ENCODE measurements around the gene PANK2. TPM values are rescaled to one million over a fixed set of nuclear protein-coding genes. Genes with fewer than 3 reads are reported as not detected.

The PANK2 gene
- total and polyA plus RNA-seq, 10 of the 15 experiments (the other 5 are each of a cell fraction or from before 2014, with no cell fraction given), result 13.2 to 43.4 (median 33.3) TPM

DNA sequence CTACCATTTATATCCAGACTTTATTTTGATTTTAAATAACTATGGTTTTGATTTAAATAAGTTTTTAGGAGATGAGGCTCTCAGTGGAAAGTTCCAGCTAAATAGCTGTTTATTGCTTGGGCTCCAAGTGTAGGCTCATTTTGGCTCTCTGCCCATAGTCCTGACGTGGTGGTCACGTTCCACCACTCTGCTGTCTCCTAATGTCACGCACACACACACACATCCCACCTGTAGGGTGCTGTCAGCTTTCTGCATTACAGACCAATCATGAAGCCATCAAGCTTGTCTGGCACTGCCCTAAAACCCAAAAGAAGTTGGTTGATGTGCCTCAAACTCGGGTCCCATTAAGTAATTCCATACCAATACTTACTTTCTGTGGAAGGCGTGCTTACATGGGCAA, 45.4 kb downstream of the PANK2 start:
- CTCF ChIA-PET, result interaction anchor here (1.4 to 1.7 kb wide), 3 partner anchors 12 to 150 kb away, joined by 3 to 5 read pairs (median 3); no protein-coding TSS in a partner anchor

More for the DNA sequence above, 45.4 kb downstream of the PANK2 start:
- H3K9ac ChIP-seq (ENCODE audit: control insufficient read depth, insufficient read depth, low read length), result no peak overlapping the region
- no peak overlapping the region for H3K27ac ChIP-seq (ENCODE audit: control insufficient read depth, insufficient read depth)
- no peak overlapping the region for H2AFZ ChIP-seq (ENCODE audit: control insufficient read depth, low read depth, low read length)
- no peaks in the 10 kb centered on the region for H3K36me3 ChIP-seq (ENCODE audit: control insufficient read depth in 2 of 2, insufficient read depth in 2 of 2, low read length in 1 of 2)
- ChIA-PET SMC1A (ENCODE audit: uncharacterized antibody, unreplicated experiment) (interaction anchor here (1.0 to 1.5 kb wide), 3 partner anchors 12 to 27 kb away, joined by 3 read pairs; no protein-coding TSS in a partner anchor), RAD21 (ENCODE audit: unreplicated experiment) (no interaction called here), POLR2A (no interaction called here)
- DNase-seq (ENCODE audit: low read depth, low spot score), result no peak
- H3K4me3 ChIP-seq, result no peak overlapping the region
- intact Hi-C loops (cut with micrococcal nuclease; ENCODE audit: unreplicated experiment), result no loop called here
- in situ Hi-C loops (cut with MboI), result no loop called here
- FAIRE-seq, result no peak
- H3K9me3 ChIP-seq (replicated peaks; ENCODE audit: control insufficient read depth, insufficient read depth, low read length), result no peaks in the 10 kb centered on the region; the same call in 2 of the 3 replicates
- H3K4me1 ChIP-seq (ENCODE audit: control insufficient read depth, insufficient read depth, low read length), result peaks cover 12% of the 10 kb centered on the region
- WGBS (ENCODE audit: insufficient coverage, insufficient replicate concordance, low lambda C conversion rate, missing lambda C conversion rate), result 84% methylated on average over 5 of the region's 5 CpGs
- no peak for TF ChIP-seq CHD4 (IDR thresholded peaks at IDR 0.05)
- no peak for TF ChIP-seq SREBF2 (IDR thresholded peaks at IDR 0.05; ENCODE audit: low read length)
- no peak for TF ChIP-seq STAT1 (conservative IDR thresholded peaks at IDR 0.05)
- TF ChIP-seq ZNF207 (IDR thresholded peaks at IDR 0.05; ENCODE audit: borderline replicate concordance), result no peak
- TF ChIP-seq, protein P1, sequence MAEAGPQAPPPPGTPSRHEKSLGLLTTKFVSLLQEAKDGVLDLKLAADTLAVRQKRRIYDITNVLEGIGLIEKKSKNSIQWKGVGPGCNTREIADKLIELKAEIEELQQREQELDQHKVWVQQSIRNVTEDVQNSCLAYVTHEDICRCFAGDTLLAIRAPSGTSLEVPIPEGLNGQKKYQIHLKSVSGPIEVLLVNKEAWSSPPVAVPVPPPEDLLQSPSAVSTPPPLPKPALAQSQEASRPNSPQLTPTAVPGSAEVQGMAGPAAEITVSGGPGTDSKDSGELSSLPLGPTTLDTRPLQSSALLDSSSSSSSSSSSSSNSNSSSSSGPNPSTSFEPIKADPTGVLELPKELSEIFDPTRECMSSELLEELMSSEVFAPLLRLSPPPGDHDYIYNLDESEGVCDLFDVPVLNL (IDR thresholded peaks at IDR 0.05; ENCODE audit: low read depth, low read length), result no peak
- no peak for TF ChIP-seq IRF4 (IDR thresholded peaks at IDR 0.05; ENCODE audit: low read depth, low read length)
- no peak for TF ChIP-seq ZSCAN29 (IDR thresholded peaks at IDR 0.05)
- TF ChIP-seq, protein P2, sequence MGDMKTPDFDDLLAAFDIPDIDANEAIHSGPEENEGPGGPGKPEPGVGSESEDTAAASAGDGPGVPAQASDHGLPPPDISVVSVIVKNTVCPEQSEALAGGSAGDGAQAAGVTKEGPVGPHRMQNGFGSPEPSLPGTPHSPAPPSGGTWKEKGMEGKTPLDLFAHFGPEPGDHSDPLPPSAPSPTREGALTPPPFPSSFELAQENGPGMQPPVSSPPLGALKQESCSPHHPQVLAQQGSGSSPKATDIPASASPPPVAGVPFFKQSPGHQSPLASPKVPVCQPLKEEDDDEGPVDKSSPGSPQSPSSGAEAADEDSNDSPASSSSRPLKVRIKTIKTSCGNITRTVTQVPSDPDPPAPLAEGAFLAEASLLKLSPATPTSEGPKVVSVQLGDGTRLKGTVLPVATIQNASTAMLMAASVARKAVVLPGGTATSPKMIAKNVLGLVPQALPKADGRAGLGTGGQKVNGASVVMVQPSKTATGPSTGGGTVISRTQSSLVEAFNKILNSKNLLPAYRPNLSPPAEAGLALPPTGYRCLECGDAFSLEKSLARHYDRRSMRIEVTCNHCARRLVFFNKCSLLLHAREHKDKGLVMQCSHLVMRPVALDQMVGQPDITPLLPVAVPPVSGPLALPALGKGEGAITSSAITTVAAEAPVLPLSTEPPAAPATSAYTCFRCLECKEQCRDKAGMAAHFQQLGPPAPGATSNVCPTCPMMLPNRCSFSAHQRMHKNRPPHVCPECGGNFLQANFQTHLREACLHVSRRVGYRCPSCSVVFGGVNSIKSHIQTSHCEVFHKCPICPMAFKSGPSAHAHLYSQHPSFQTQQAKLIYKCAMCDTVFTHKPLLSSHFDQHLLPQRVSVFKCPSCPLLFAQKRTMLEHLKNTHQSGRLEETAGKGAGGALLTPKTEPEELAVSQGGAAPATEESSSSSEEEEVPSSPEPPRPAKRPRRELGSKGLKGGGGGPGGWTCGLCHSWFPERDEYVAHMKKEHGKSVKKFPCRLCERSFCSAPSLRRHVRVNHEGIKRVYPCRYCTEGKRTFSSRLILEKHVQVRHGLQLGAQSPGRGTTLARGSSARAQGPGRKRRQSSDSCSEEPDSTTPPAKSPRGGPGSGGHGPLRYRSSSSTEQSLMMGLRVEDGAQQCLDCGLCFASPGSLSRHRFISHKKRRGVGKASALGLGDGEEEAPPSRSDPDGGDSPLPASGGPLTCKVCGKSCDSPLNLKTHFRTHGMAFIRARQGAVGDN (IDR thresholded peaks at IDR 0.05), result no peak
- TF ChIP-seq, protein P3, sequence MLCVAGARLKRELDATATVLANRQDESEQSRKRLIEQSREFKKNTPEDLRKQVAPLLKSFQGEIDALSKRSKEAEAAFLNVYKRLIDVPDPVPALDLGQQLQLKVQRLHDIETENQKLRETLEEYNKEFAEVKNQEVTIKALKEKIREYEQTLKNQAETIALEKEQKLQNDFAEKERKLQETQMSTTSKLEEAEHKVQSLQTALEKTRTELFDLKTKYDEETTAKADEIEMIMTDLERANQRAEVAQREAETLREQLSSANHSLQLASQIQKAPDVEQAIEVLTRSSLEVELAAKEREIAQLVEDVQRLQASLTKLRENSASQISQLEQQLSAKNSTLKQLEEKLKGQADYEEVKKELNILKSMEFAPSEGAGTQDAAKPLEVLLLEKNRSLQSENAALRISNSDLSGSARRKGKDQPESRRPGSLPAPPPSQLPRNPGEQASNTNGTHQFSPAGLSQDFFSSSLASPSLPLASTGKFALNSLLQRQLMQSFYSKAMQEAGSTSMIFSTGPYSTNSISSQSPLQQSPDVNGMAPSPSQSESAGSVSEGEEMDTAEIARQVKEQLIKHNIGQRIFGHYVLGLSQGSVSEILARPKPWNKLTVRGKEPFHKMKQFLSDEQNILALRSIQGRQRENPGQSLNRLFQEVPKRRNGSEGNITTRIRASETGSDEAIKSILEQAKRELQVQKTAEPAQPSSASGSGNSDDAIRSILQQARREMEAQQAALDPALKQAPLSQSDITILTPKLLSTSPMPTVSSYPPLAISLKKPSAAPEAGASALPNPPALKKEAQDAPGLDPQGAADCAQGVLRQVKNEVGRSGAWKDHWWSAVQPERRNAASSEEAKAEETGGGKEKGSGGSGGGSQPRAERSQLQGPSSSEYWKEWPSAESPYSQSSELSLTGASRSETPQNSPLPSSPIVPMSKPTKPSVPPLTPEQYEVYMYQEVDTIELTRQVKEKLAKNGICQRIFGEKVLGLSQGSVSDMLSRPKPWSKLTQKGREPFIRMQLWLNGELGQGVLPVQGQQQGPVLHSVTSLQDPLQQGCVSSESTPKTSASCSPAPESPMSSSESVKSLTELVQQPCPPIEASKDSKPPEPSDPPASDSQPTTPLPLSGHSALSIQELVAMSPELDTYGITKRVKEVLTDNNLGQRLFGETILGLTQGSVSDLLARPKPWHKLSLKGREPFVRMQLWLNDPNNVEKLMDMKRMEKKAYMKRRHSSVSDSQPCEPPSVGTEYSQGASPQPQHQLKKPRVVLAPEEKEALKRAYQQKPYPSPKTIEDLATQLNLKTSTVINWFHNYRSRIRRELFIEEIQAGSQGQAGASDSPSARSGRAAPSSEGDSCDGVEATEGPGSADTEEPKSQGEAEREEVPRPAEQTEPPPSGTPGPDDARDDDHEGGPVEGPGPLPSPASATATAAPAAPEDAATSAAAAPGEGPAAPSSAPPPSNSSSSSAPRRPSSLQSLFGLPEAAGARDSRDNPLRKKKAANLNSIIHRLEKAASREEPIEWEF (IDR thresholded peaks at IDR 0.05; ENCODE audit: insufficient replicate concordance, low read depth, low read length), result no peak
- TF ChIP-seq MYB (IDR thresholded peaks at IDR 0.05; ENCODE audit: borderline replicate concordance, low read depth, low read length), result no peak
- no peak for TF ChIP-seq ASH2L (IDR thresholded peaks at IDR 0.05; ENCODE audit: borderline replicate concordance, low read depth)
- no peak for TF ChIP-seq KDM1A (IDR thresholded peaks at IDR 0.05; ENCODE audit: borderline replicate concordance)
- TF ChIP-seq WRNIP1 (IDR thresholded peaks at IDR 0.05; ENCODE audit: borderline replicate concordance, low read depth, low read length), result no peak
- TF ChIP-seq EED (IDR thresholded peaks at IDR 0.05; ENCODE audit: low read depth), result no peak
- no peak for TF ChIP-seq DPF2 (IDR thresholded peaks at IDR 0.05)
- TF ChIP-seq RELA (IDR thresholded peaks at IDR 0.05; ENCODE audit: borderline replicate concordance, partially characterized antibody), result no peak
- no peaks in the 10 kb centered on the region for H3K27me3 ChIP-seq (replicated peaks in 1 of 2; ENCODE audit: control insufficient read depth in 2 of 2, insufficient read depth in 2 of 2, low read length in 1 of 2)
- no peak for ATAC-seq
- H3K4me2 ChIP-seq (ENCODE audit: control insufficient read depth, insufficient read depth), result no peak overlapping the region
- no peaks in the 10 kb centered on the region for H3K79me2 ChIP-seq (ENCODE audit: control insufficient read depth, insufficient read depth, low read length)
- no TSS peak for BruUV-seq (replicated peaks)
- H4K20me1 ChIP-seq (ENCODE audit: control insufficient read depth, insufficient read depth), result no peaks in the 10 kb centered on the region

Measured in GM12878 (cell line).